Measurements from ENCODE around the gene PIGQ.
"Not testable (repeated sequence)": the region's sequence is repeated elsewhere in the genome, so short reads cannot be mapped to it uniquely, and the experiment has no call there.

Gene PIGQ

GRCh38 chr16:588889-589657, 19.3 kb downstream of the PIGQ start:
- peak; percentile 86 for DNase-seq

- DNase-seq = peak; percentile 92
Measured at GRCh38 chr16:589658-590187, 20.0 kb downstream of the PIGQ start, which contains the start of gene RAB40C. RAB40C (plus strand) TSS chr16:590066; CDS start chr16:590292, 226 bp downstream.

GRCh38 chr16:590188-590814, 20.5 kb downstream of the PIGQ start:
- DNase-seq = no peak

GRCh38 chr16:590815-591200, 21.0 kb downstream of the PIGQ start:
- DNase-seq = no peak

GRCh38 chr16:591231-591630, 21.5 kb downstream of the PIGQ start:
- DNase-seq = no peak

- DNase-seq = no peak
Measured at GRCh38 chr16:591892-592517, 22.2 kb downstream of the PIGQ start.

GRCh38 chr16:592518-593306, 22.9 kb downstream of the PIGQ start:
- peak; percentile 80 for DNase-seq

GRCh38 chr16:593406-593805, 23.6 kb downstream of the PIGQ start:
- DNase-seq = peak; percentile 81

- no peak for DNase-seq
Measured at GRCh38 chr16:593807-594206, 24.0 kb downstream of the PIGQ start.

GRCh38 chr16:595094-595528, 25.3 kb downstream of the PIGQ start:
- DNase-seq = no peak

GRCh38 chr16:595942-596735, 26.4 kb downstream of the PIGQ start:
- DNase-seq = no peak

GRCh38 chr16:596736-597060, 26.9 kb downstream of the PIGQ start:
- DNase-seq = no peak

- not testable (repeated sequence) for DNase-seq
Measured at GRCh38 chr16:597655-598054, 27.9 kb downstream of the PIGQ start.

GRCh38 chr16:598823-599739, 29.3 kb downstream of the PIGQ start:
- DNase-seq = no peak

GRCh38 chr16:600781-601180, 31.0 kb downstream of the PIGQ start:
- no peak for DNase-seq

- DNase-seq = no peak
Measured at GRCh38 chr16:603933-604332, 34.2 kb downstream of the PIGQ start.

GRCh38 chr16:606656-607307, 37.0 kb downstream of the PIGQ start:
- no peak for DNase-seq

- DNase-seq = peak; percentile 27
Measured at GRCh38 chr16:608019-608418, 38.3 kb downstream of the PIGQ start.

- no peak for DNase-seq
Measured at GRCh38 chr16:609316-609715, 39.5 kb downstream of the PIGQ start.

- DNase-seq = no peak
Measured at GRCh38 chr16:609984-610383, 40.2 kb downstream of the PIGQ start.
